H1 (cell line): ENCODE results near the gene LINGO4. TPM values are rescaled to one million over a fixed set of nuclear protein-coding genes. Genes with fewer than 3 reads are reported as not detected.
A peak's percentile ranks its signal among the peaks of the same experiment; 100 is the strongest.

ENCODE experiments used
- CTCF ChIA-PET: fragments of 300-600 bp; sonication (Branson Sonifier 250); formaldehyde crosslinking; loops from one replicate; lab custom pipeline; 2021; ENCODE audit not compliant: partially characterized antibody; lab: Charles Lee
- POLR2A ChIA-PET: fragments of 300-600 bp; sonication (Branson Sonifier 250); formaldehyde crosslinking; loops from one replicate; lab custom pipeline; 2021; ENCODE audit warnings: inconsistent platforms; ENCODE audit not compliant: partially characterized antibody; lab: Charles Lee
- DNase-seq, 2 experiments: peaks; one replicate each; pipeline versions ENCODE4 v3.0.0 to v3.0.0-alpha.2; 2010 to 2022; ENCODE audit warnings: low spot score in 2 of 2, low read depth in 1 of 2, mixed read lengths in 1 of 2
- FAIRE-seq: peaks from 2 replicates; lab custom pipeline; 2011; peaks lifted over from hg19 to GRCh38; lab: Jason Lieb, UNC
- H2AFZ ChIP-seq: 2 replicates; pipeline ENCODE4 v1.8.1; 2012; ENCODE audit warnings: low read length, inconsistent platforms
- H2AK5ac ChIP-seq: 2 replicates; pipeline ENCODE4 v1.6.1; 2013; ENCODE audit warnings: low read depth, low read length
- H2BK120ac ChIP-seq: replicated peaks from 2 replicates; pipeline ENCODE3; 2013; ENCODE audit warnings: low read depth, low read length, inconsistent platforms
- H2BK12ac ChIP-seq: 2 replicates; pipeline ENCODE4 v1.6.1; 2013; ENCODE audit warnings: low read depth, low read length
- H2BK15ac ChIP-seq: 2 replicates; pipeline ENCODE4 v1.6.1; 2013; ENCODE audit warnings: low read length
- H2BK20ac ChIP-seq: 2 replicates; pipeline ENCODE4 v1.6.1; 2013; ENCODE audit warnings: low read length
- H2BK5ac ChIP-seq: 2 replicates; pipeline ENCODE4 v1.6.1; 2013; ENCODE audit warnings: low read depth, low read length
- H3K14ac ChIP-seq: 2 replicates; pipeline ENCODE4 v1.6.1; 2013; ENCODE audit warnings: inconsistent platforms; ENCODE audit not compliant: insufficient read length
- H3K18ac ChIP-seq: 2 replicates; pipeline ENCODE4 v1.6.1; 2013; ENCODE audit warnings: low read length; ENCODE audit errors: extremely low read depth
- H3K23ac ChIP-seq: 2 replicates; pipeline ENCODE4 v1.6.1; 2013; ENCODE audit warnings: inconsistent platforms; ENCODE audit not compliant: insufficient read length
- H3K23me2 ChIP-seq: 2 replicates; pipeline ENCODE4 v1.6.1; 2013; ENCODE audit warnings: low read depth, low read length
- H3K27ac ChIP-seq: 2 replicates; pipeline ENCODE4 v1.6.1; 2011; ENCODE audit warnings: low read depth, low read length, inconsistent platforms
- H3K27me3 ChIP-seq, 4 experiments: replicated peaks in 1 of 4; 1 replicate in 1 of 4; 2 replicates in 3 of 4; pipeline versions ENCODE4 v1.6.1 to v1.8.1; 2011 to 2013; ENCODE audit warnings: low read length in 3 of 4, mild to moderate bottlenecking in 3 of 4, inconsistent platforms in 2 of 4, mixed read lengths in 2 of 4, moderate library complexity in 1 of 4; ENCODE audit not compliant: control insufficient read depth in 3 of 4, insufficient read depth in 3 of 4; ENCODE audit errors: extremely low read depth in 1 of 4
- H3K36me3 ChIP-seq, 4 experiments: 2 replicates each; pipeline versions ENCODE4 v1.6.1 to v1.8.1; 2011 to 2013; ENCODE audit warnings: mild to moderate bottlenecking in 4 of 4, low read length in 3 of 4, moderate library complexity in 2 of 4, control low read depth in 1 of 4, inconsistent platforms in 1 of 4; ENCODE audit not compliant: insufficient read depth in 4 of 4, control insufficient read depth in 2 of 4
- H3K4ac ChIP-seq: replicated peaks from 2 replicates; pipeline ENCODE3; 2013; ENCODE audit warnings: low read length, low read depth, mixed read lengths, inconsistent platforms; ENCODE audit not compliant: insufficient read length
- H3K4me1 ChIP-seq, 4 experiments: replicated peaks in 1 of 4; 1 replicate in 1 of 4; 2 replicates in 3 of 4; pipeline versions ENCODE4 v1.6.1 to v1.8.1; 2011 to 2013; ENCODE audit warnings: low read length in 3 of 4, inconsistent platforms in 2 of 4, mixed read lengths in 1 of 4; ENCODE audit not compliant: insufficient read depth in 4 of 4, control insufficient read depth in 3 of 4
- H3K4me2 ChIP-seq, 2 experiments: 2 replicates each; pipeline versions ENCODE4 v1.6.1 to v1.8.1; 2011 to 2013; ENCODE audit warnings: low read depth in 2 of 2, low read length in 2 of 2, control low read depth in 1 of 2, inconsistent platforms in 1 of 2, mild to moderate bottlenecking in 1 of 2; ENCODE audit not compliant: insufficient read depth in 1 of 2
- H3K4me3 ChIP-seq, 4 experiments: fragments of 200-600, 300-600 bp in 1 of 4; sonication (generic), shearing (Covaris generic), sonication (Bioruptor Twin) in 1 of 4; 2 replicates each; pipeline versions ENCODE4 v1.5.1 to v1.8.1; 2011 to 2016; ENCODE audit warnings: low read length in 4 of 4, low read depth in 3 of 4, control low read depth in 2 of 4, inconsistent platforms in 2 of 4, mild to moderate bottlenecking in 2 of 4, mixed read lengths in 1 of 4, moderate library complexity in 1 of 4; ENCODE audit not compliant: insufficient read depth in 2 of 4; ENCODE audit errors: extremely low read depth in 1 of 4
- H3K56ac ChIP-seq: replicated peaks from 2 replicates; pipeline ENCODE3; 2013; ENCODE audit warnings: low read depth, mild to moderate bottlenecking, mixed read lengths, low read length, inconsistent platforms; ENCODE audit not compliant: insufficient read length
- H3K79me1 ChIP-seq: 2 replicates; pipeline ENCODE4 v1.6.1; 2013; ENCODE audit warnings: low read depth, low read length, control low read depth
- H3K79me2 ChIP-seq, 2 experiments: 2 replicates each; pipeline versions ENCODE4 v1.6.1 to v1.8.1; 2012 to 2013; ENCODE audit warnings: low read length in 2 of 2, mild to moderate bottlenecking in 2 of 2, inconsistent platforms in 1 of 2; ENCODE audit not compliant: insufficient read depth in 2 of 2, control insufficient read depth in 1 of 2
- H3K9ac ChIP-seq, 4 experiments: replicated peaks in 1 of 4; 1 replicate in 1 of 4; 2 replicates in 3 of 4; pipeline versions ENCODE4 v1.6.1 to v1.8.1; 2011 to 2013; ENCODE audit warnings: low read depth in 3 of 4, low read length in 3 of 4, control low read depth in 2 of 4, mild to moderate bottlenecking in 2 of 4, moderate library complexity in 2 of 4, inconsistent platforms in 1 of 4; ENCODE audit errors: extremely low read depth in 1 of 4
- H3K9me3 ChIP-seq, 2 experiments: 2 replicates each; pipeline versions ENCODE4 v1.6.1 to v1.8.1; 2012 to 2013; ENCODE audit warnings: mild to moderate bottlenecking in 2 of 2, moderate library complexity in 2 of 2, control low read depth in 1 of 2, inconsistent platforms in 1 of 2, low read depth in 1 of 2, low read length in 1 of 2, mixed read lengths in 1 of 2; ENCODE audit not compliant: insufficient read depth in 2 of 2
- H4K20me1 ChIP-seq, 2 experiments: replicated peaks in 1 of 2; 2 replicates each; pipeline versions ENCODE3 to v1.8.1; 2011 to 2013; ENCODE audit warnings: inconsistent platforms in 2 of 2, low read length in 2 of 2, mild to moderate bottlenecking in 1 of 2; ENCODE audit not compliant: insufficient read depth in 2 of 2, control insufficient read depth in 1 of 2
- H4K5ac ChIP-seq: 2 replicates; pipeline ENCODE4 v1.6.1; 2013; ENCODE audit warnings: low read length, low read depth, mixed read lengths, inconsistent platforms; ENCODE audit not compliant: insufficient read length
- H4K8ac ChIP-seq: 2 replicates; pipeline ENCODE4 v1.8.0; 2013; ENCODE audit warnings: mild to moderate bottlenecking, moderate library complexity, low read length, inconsistent platforms; ENCODE audit not compliant: insufficient read depth; ENCODE audit errors: extremely low read depth
- H4K91ac ChIP-seq: replicated peaks from 2 replicates; pipeline ENCODE3; 2013; ENCODE audit warnings: low read length, mixed read lengths, inconsistent platforms; ENCODE audit not compliant: insufficient read length
- HDAC6 ChIP-seq: IDR thresholded peaks from one replicate; pipeline ENCODE4 v1.7.1; 2012; ENCODE audit warnings: low read depth, mild to moderate bottlenecking, inconsistent platforms, low read length, moderate library complexity
- TCF12 ChIP-seq: IDR thresholded peaks from 2 replicates; pipeline ENCODE4 v1.6.1; 2011; ENCODE audit warnings: low read depth, mild to moderate bottlenecking, low read length
- YY1 ChIP-seq: IDR thresholded peaks from 2 replicates; pipeline ENCODE4 v1.6.1; 2011; ENCODE audit warnings: low read depth, mild to moderate bottlenecking, low read length
- WGBS, 2 experiments: shearing (Covaris generic) in 1 of 2; methylation state at CpG; one replicate each; pipeline versions ENCODE4 v1.1.6 to v1.1.7; 2013 to 2015; ENCODE audit warnings: low lambda C conversion rate in 2 of 2, mixed read lengths in 2 of 2, inconsistent platforms in 1 of 2, low coverage in 1 of 2, missing lambda C conversion rate in 1 of 2; ENCODE audit not compliant: insufficient replicate concordance in 2 of 2, insufficient coverage in 1 of 2, insufficient read length in 1 of 2; ENCODE audit errors: extremely low coverage in 1 of 2, missing lambda C conversion rate in 1 of 2; 5-methylcytosine and 5-hydroxymethylcytosine counted together
- polyA plus RNA-seq, 7 experiments: library from polyadenylated mRNA; depleted of rRNA in 3 of 7; stranded (reverse) in 5 of 7; unstranded in 2 of 7; fragments of >200 nt in 5 of 7; fragments of 200-250 nt in 2 of 7; gene quantifications; 1 replicate in 5 of 7; 2 replicates in 1 of 7; 4 replicates in 1 of 7; pipeline versions ENCODE4 v1.2.1 to v1.2.3, GENCODE V29; 2011 to 2013; ENCODE audit warnings: missing spikeins in 2 of 7, mixed read lengths in 2 of 7
- total RNA-seq: library from RNA; stranded (reverse); fragmentation: NEBNext Ultra II Directional; extraction: Animal tissue kit (Norgen Biotek cat#: 25700); gene quantifications from 2 replicates; pipeline ENCODE4 v1.2.1, GENCODE V29; 2021

The LINGO4 gene
- total and polyA plus RNA-seq, 2 of the 8 experiments (the other 6 are each of a cell fraction or from before 2014, with no cell fraction given), result 0.03 TPM; not detected in 1

DNA sequence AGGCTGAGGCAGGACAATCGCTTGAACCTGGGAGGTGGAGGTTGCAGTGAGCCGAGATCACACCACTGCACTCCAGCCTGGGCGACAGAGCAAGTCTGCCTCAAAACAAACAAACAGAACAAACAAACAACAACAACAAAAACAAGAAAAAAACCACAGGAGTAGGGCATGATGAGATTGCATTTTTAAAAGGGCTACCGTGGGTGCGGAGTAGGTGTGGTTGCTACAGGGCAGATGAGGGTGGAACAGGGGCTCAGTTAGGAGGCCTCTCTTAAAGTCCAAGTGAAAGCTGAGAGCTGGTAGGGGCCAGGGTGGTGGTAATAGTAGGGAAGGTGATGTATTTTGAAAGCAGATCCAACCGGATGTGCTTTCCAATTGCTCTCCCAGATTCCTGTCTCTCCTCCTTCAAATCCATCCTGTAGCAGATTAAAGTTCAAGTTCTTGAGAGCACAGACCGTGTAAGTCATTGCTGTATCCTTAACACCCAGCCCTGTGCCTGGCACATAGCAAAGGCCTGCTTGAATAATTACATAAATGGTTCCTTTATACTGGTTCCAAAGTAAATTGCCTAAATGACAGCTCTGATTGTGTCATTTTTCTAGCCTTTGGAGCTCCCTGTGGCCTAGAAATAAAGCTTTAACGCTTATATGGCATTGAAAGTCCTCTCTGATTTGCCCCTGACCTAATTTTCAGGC lies 4.2 kb upstream of the LINGO4 start:
- POLR2A ChIA-PET, result interaction anchor here (0.6 to 2.3 kb wide), 6 partner anchors 11 to 103 kb away, joined by 3 to 7 read pairs (median 4); no protein-coding TSS in a partner anchor
- peak overlapping the region; percentile 8; the same call in 1 of the 2 replicates for H3K27ac ChIP-seq
- TF ChIP-seq TCF12 (no peak), HDAC6 (no peak), YY1 (no peak)

More for the DNA sequence above, 4.2 kb upstream of the LINGO4 start:
- no peak overlapping the region for H2AK5ac ChIP-seq
- no peaks in the 10 kb centered on the region for H3K9me3 ChIP-seq
- no peaks in the 10 kb centered on the region for H3K27me3 ChIP-seq
- H2BK20ac ChIP-seq, result no peak overlapping the region
- H3K4ac ChIP-seq, result no peak overlapping the region
- peaks cover 1 to 5% (median 4%) of the 10 kb centered on the region in 4 experiments; a peak in 3 of 7 replicates for H3K4me1 ChIP-seq
- no peak overlapping the region for H2BK15ac ChIP-seq
- H3K4me2 ChIP-seq, result no peak overlapping the region
- H4K5ac ChIP-seq, result no peak overlapping the region
- H4K8ac ChIP-seq, result no peak overlapping the region
- no peak overlapping the region for H4K91ac ChIP-seq
- H2BK12ac ChIP-seq, result no peak overlapping the region
- H4K20me1 ChIP-seq, result no peaks in the 10 kb centered on the region
- DNase-seq, result no peak
- H3K56ac ChIP-seq, result no peak overlapping the region
- no peak overlapping the region for H3K9ac ChIP-seq
- H3K4me3 ChIP-seq, result no peak overlapping the region
- no peak overlapping the region for H2BK120ac ChIP-seq
- no peaks in the 10 kb centered on the region for H3K36me3 ChIP-seq
- no peak overlapping the region for H2BK5ac ChIP-seq
- no peak overlapping the region for H3K18ac ChIP-seq
- H3K14ac ChIP-seq, result no peak overlapping the region
- H3K79me1 ChIP-seq, result no peaks in the 10 kb centered on the region
- H2AFZ ChIP-seq, result peak overlapping the region; percentile 35; the same call in 1 of the 2 replicates
- H3K23ac ChIP-seq, result no peak overlapping the region
- CTCF ChIA-PET, result interaction anchor here (1.0 to 1.3 kb wide), 2 partner anchors 10 to 26 kb away, joined by 4 to 5 read pairs; no protein-coding TSS in a partner anchor
- FAIRE-seq, result no peak
- 81% methylated on average over 8 of the region's 8 CpGs; no CpG with 5 or more reads in 1 of the 2 experiments for WGBS, 2 experiments
- no peaks in the 10 kb centered on the region for H3K79me2 ChIP-seq
- no peaks in the 10 kb centered on the region for H3K23me2 ChIP-seq
